GM23338 (cell line): ENCODE results near the gene EIF3L. TPM values are rescaled to one million over a fixed set of nuclear protein-coding genes. Genes with fewer than 3 reads are reported as not detected.

Experiments
- ATAC-seq: fragments of 200-7000 bp; cut with Tn5 transposase; 3 replicates; pipeline ENCODE4 v1.9.1; 2020
- DNase-seq: peaks from one replicate; pipeline ENCODE4 v3.0.0-alpha.2; 2015; ENCODE audit warnings: low spot score
- H2AFZ ChIP-seq: fragments of 200-600 bp; sonication (generic); 2 replicates; pipeline ENCODE4 v1.8.0; 2016; ENCODE audit warnings: antibody characterized with exemption, mild to moderate bottlenecking, moderate library complexity
- H3F3A ChIP-seq: fragments of 200-600 bp; sonication (generic); replicated peaks from 2 replicates; pipeline ENCODE4 v1.8.0; 2017; ENCODE audit warnings: antibody characterized with exemption, mixed run types, low read depth
- H3K27ac ChIP-seq: fragments of 200-600 bp; sonication (generic); 2 replicates; pipeline ENCODE4 v1.6.1; 2016; ENCODE audit warnings: low read depth
- H3K27me3 ChIP-seq: fragments of 200-600 bp; sonication (generic); 2 replicates; pipeline ENCODE4 v1.8.0; 2016; ENCODE audit warnings: mild to moderate bottlenecking, mixed run types, moderate library complexity; ENCODE audit not compliant: insufficient read depth
- H3K36me3 ChIP-seq: fragments of 200-600 bp; sonication (generic); 2 replicates; pipeline ENCODE4 v1.8.0; 2016; ENCODE audit warnings: mild to moderate bottlenecking; ENCODE audit not compliant: insufficient read depth
- H3K4me1 ChIP-seq: fragments of 200-600 bp; sonication (generic); 2 replicates; pipeline ENCODE4 v1.8.0; 2016; ENCODE audit warnings: mild to moderate bottlenecking, moderate library complexity; ENCODE audit not compliant: insufficient read depth
- H3K4me2 ChIP-seq: fragments of 200-600 bp; sonication (generic); 2 replicates; pipeline ENCODE4 v1.7.1; 2017; ENCODE audit warnings: mixed run types
- H3K4me3 ChIP-seq: fragments of 200-600 bp; sonication (generic); 2 replicates; pipeline ENCODE4 v1.6.1; 2016; ENCODE audit warnings: mixed run types
- H3K79me2 ChIP-seq: fragments of 200-600 bp; sonication (generic); replicated peaks from 2 replicates; pipeline ENCODE4 v1.8.0; 2017; ENCODE audit warnings: mild to moderate bottlenecking; ENCODE audit not compliant: insufficient read depth
- H3K9me2 ChIP-seq: fragments of 200-600 bp; sonication (generic); 2 replicates; pipeline ENCODE4 v1.8.0; 2017; ENCODE audit not compliant: insufficient read depth
- H4K20me1 ChIP-seq: fragments of 200-600 bp; sonication (generic); replicated peaks from 2 replicates; pipeline ENCODE4 v1.8.0; 2017; ENCODE audit warnings: mild to moderate bottlenecking; ENCODE audit not compliant: insufficient read depth
- H3K27ac Mint-ChIP-seq: 2 replicates; pipeline ENCODE4 v1.8.0; 2020; ENCODE audit warnings: inconsistent platforms, mild to moderate bottlenecking, moderate library complexity, mixed read lengths
- H3K27me3 Mint-ChIP-seq: 3 replicates; pipeline ENCODE4 v1.8.0; 2022; ENCODE audit warnings: low read depth, mild to moderate bottlenecking, moderate library complexity, mixed read lengths, inconsistent platforms; ENCODE audit not compliant: insufficient read depth, poor library complexity
- H3K36me3 Mint-ChIP-seq: 3 replicates; pipeline ENCODE4 v1.8.0; 2021; ENCODE audit warnings: low read depth, mild to moderate bottlenecking, inconsistent platforms, moderate library complexity, mixed read lengths
- H3K4me1 Mint-ChIP-seq: 3 replicates; pipeline ENCODE4 v1.8.0; 2020; ENCODE audit warnings: mild to moderate bottlenecking, inconsistent platforms, mixed read lengths
- H3K4me3 Mint-ChIP-seq: 3 replicates; pipeline ENCODE4 v1.8.0; 2021; ENCODE audit warnings: moderate library complexity, mild to moderate bottlenecking, inconsistent platforms, mixed read lengths
- H3K9me3 Mint-ChIP-seq: 3 replicates; pipeline ENCODE4 v1.8.0; 2020; ENCODE audit warnings: moderate library complexity, mild to moderate bottlenecking, inconsistent platforms, mixed read lengths
- CREB1 ChIP-seq: fragments of 250-450 bp; sonication (Bioruptor Pico); IDR thresholded peaks from 2 replicates; pipeline ENCODE4 v1.5.0; 2020; ENCODE audit warnings: low read depth, mild to moderate bottlenecking, moderate library complexity
- CTCF ChIP-seq, 2 experiments: fragments of 200-600 bp in 1 of 2; sonication (generic) in 1 of 2; conservative IDR thresholded peaks; 2 replicates each; pipeline versions ENCODE4 v1.5.1 to v1.6.1; 2016 to 2017; ENCODE audit warnings: antibody characterized with exemption in 2 of 2, low read depth in 2 of 2, mild to moderate bottlenecking in 2 of 2, moderate library complexity in 1 of 2
- EZH2phosphoT487 ChIP-seq: fragments of 200-600 bp; sonication (generic); IDR thresholded peaks from one replicate; pipeline ENCODE4 v1.8.1; 2018; ENCODE audit warnings: antibody characterized with exemption; ENCODE audit not compliant: unreplicated experiment
- JUNB ChIP-seq: IDR thresholded peaks from one replicate; pipeline ENCODE4 v1.6.1; 2016; ENCODE audit warnings: antibody characterized with exemption; ENCODE audit not compliant: unreplicated experiment
- POLR2AphosphoS5 ChIP-seq: IDR thresholded peaks from 2 replicates; pipeline ENCODE4 v1.6.1; 2016; ENCODE audit warnings: antibody characterized with exemption, low read depth
- REST ChIP-seq: IDR thresholded peaks from one replicate; pipeline ENCODE4 v1.6.1; 2018; ENCODE audit warnings: antibody characterized with exemption; ENCODE audit not compliant: unreplicated experiment
- ZNF114 ChIP-seq: fragments of 250-450 bp; sonication (Bioruptor Pico); IDR thresholded peaks from 2 replicates; pipeline ENCODE4 v1.5.0; 2020; ENCODE audit warnings: mild to moderate bottlenecking, moderate library complexity
- ZNF331 ChIP-seq: fragments of 250-450 bp; sonication (Bioruptor Pico); IDR thresholded peaks from 2 replicates; pipeline ENCODE4 v1.5.0; 2020; ENCODE audit warnings: low read depth, mild to moderate bottlenecking, moderate library complexity
- polyA plus RNA-seq: library from polyadenylated mRNA; unstranded; fragments of >200 nt; fragmentation: Nextera tagmentation; extraction: Ambion mirVana; gene quantifications from 2 replicates; pipeline ENCODE4 v1.2.1, GENCODE V29; 2016
- total RNA-seq: library from RNA; depleted of rRNA; stranded (reverse); fragments of >200 nt; shearing (Covaris generic); gene quantifications from 2 replicates; pipeline ENCODE4 v1.2.3, GENCODE V29; 2014
- TF ChIP-seq, protein P1 (sequence below): fragments of 250-450 bp; sonication (Bioruptor Pico); IDR thresholded peaks from 2 replicates; pipeline ENCODE4 v1.5.0; 2020; ENCODE audit warnings: mild to moderate bottlenecking, moderate library complexity
- TF ChIP-seq, protein P2 (sequence below): IDR thresholded peaks from 2 replicates; pipeline ENCODE4 v1.6.1; 2016; ENCODE audit warnings: antibody characterized with exemption

EIF3L gene
- total and polyA plus RNA-seq, 2 experiments from 2014 or later: 430 to 459 TPM

GRCh38 chr22:37929390-37929789, 80.2 kb downstream of the EIF3L start:
- no peaks in the 10 kb centered on the region for H3K79me2 ChIP-seq
- no peak overlapping the region for H2AFZ ChIP-seq
- no peaks in the 10 kb centered on the region for H3K9me2 ChIP-seq
- peaks cover 12% of the 10 kb centered on the region for H3K36me3 Mint-ChIP-seq
- H3K27ac ChIP-seq: no peak overlapping the region
- H4K20me1 ChIP-seq: no peaks in the 10 kb centered on the region; the same call in 1 of the 2 replicates
- no peaks in the 10 kb centered on the region for H3K27me3 ChIP-seq
- ATAC-seq (no peak), DNase-seq (no peak)
- no peaks in the 10 kb centered on the region for H3K36me3 ChIP-seq
- no peaks in the 10 kb centered on the region for H3K4me1 ChIP-seq
- no peak overlapping the region for H3K4me2 ChIP-seq
- TF ChIP-seq REST: no peak
- TF ChIP-seq CTCF (conservative IDR thresholded peaks at IDR 0.05; ENCODE audit: low read depth in 2 of 2): no peak
- no peak for TF ChIP-seq ZNF331 (CRISPR knock-in tag)
- TF ChIP-seq CREB1 (CRISPR knock-in tag): no peak
- TF ChIP-seq JUNB: no peak
- TF ChIP-seq, protein P1, sequence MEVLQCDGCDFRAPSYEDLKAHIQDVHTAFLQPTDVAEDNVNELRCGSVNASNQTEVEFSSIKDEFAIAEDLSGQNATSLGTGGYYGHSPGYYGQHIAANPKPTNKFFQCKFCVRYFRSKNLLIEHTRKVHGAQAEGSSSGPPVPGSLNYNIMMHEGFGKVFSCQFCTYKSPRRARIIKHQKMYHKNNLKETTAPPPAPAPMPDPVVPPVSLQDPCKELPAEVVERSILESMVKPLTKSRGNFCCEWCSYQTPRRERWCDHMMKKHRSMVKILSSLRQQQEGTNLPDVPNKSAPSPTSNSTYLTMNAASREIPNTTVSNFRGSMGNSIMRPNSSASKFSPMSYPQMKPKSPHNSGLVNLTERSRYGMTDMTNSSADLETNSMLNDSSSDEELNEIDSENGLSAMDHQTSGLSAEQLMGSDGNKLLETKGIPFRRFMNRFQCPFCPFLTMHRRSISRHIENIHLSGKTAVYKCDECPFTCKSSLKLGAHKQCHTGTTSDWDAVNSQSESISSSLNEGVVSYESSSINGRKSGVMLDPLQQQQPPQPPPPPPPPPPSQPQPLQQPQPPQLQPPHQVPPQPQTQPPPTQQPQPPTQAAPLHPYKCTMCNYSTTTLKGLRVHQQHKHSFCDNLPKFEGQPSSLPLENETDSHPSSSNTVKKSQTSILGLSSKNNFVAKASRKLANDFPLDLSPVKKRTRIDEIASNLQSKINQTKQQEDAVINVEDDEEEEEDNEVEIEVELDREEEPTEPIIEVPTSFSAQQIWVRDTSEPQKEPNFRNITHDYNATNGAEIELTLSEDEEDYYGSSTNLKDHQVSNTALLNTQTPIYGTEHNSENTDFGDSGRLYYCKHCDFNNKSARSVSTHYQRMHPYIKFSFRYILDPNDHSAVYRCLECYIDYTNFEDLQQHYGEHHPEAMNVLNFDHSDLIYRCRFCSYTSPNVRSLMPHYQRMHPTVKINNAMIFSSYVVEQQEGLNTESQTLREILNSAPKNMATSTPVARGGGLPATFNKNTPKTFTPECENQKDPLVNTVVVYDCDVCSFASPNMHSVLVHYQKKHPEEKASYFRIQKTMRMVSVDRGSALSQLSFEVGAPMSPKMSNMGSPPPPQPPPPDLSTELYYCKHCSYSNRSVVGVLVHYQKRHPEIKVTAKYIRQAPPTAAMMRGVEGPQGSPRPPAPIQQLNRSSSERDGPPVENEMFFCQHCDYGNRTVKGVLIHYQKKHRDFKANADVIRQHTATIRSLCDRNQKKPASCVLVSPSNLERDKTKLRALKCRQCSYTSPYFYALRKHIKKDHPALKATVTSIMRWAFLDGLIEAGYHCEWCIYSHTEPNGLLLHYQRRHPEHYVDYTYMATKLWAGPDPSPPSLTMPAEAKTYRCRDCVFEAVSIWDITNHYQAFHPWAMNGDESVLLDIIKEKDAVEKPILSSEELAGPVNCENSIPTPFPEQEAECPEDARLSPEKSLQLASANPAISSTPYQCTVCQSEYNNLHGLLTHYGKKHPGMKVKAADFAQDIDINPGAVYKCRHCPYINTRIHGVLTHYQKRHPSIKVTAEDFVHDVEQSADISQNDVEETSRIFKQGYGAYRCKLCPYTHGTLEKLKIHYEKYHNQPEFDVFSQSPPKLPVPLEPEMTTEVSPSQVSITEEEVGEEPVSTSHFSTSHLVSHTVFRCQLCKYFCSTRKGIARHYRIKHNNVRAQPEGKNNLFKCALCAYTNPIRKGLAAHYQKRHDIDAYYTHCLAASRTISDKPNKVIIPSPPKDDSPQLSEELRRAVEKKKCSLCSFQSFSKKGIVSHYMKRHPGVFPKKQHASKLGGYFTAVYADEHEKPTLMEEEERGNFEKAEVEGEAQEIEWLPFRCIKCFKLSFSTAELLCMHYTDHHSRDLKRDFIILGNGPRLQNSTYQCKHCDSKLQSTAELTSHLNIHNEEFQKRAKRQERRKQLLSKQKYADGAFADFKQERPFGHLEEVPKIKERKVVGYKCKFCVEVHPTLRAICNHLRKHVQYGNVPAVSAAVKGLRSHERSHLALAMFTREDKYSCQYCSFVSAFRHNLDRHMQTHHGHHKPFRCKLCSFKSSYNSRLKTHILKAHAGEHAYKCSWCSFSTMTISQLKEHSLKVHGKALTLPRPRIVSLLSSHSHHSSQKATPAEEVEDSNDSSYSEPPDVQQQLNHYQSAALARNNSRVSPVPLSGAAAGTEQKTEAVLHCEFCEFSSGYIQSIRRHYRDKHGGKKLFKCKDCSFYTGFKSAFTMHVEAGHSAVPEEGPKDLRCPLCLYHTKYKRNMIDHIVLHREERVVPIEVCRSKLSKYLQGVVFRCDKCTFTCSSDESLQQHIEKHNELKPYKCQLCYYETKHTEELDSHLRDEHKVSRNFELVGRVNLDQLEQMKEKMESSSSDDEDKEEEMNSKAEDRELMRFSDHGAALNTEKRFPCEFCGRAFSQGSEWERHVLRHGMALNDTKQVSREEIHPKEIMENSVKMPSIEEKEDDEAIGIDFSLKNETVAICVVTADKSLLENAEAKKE (CRISPR knock-in tag): no peak
- no peak for TF ChIP-seq ZNF114
- TF ChIP-seq EZH2phosphoT487: no peak
- TF ChIP-seq, protein P2, sequence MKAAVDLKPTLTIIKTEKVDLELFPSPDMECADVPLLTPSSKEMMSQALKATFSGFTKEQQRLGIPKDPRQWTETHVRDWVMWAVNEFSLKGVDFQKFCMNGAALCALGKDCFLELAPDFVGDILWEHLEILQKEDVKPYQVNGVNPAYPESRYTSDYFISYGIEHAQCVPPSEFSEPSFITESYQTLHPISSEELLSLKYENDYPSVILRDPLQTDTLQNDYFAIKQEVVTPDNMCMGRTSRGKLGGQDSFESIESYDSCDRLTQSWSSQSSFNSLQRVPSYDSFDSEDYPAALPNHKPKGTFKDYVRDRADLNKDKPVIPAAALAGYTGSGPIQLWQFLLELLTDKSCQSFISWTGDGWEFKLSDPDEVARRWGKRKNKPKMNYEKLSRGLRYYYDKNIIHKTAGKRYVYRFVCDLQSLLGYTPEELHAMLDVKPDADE: no peak
- TF ChIP-seq POLR2AphosphoS5: no peak
- H3K4me3 Mint-ChIP-seq: no peak overlapping the region
- no peak overlapping the region for H3K4me3 ChIP-seq
- no peaks in the 10 kb centered on the region for H3K9me3 Mint-ChIP-seq
- no peak overlapping the region for H3K27ac Mint-ChIP-seq
- peaks cover 6% of the 10 kb centered on the region for H3K27me3 Mint-ChIP-seq
- H3F3A ChIP-seq: 0 out of 2 replicates have a peak, but pooled peaks cover 7% of the 10 kb centered on the region
- H3K4me1 Mint-ChIP-seq: peaks cover 9% of the 10 kb centered on the region
